HG02885 (cell line): ENCODE measurements around the gene TAF4.
"Not testable (repeated sequence)": the region's sequence is repeated elsewhere in the genome, so short reads cannot be mapped to it uniquely, and the experiment has no call there.

Source experiments
- ATAC-seq: cut with Tn5 transposase; IDR thresholded peaks from one replicate; pipeline ENCODE4 v1.9.1; 2021; ENCODE audit warnings: mild to moderate bottlenecking; ENCODE audit not compliant: unreplicated experiment, poor library complexity

The TAF4 gene

GRCh38 chr20:61984431-61984830, 81.2 kb downstream of the TAF4 start:
- not testable (repeated sequence) for ATAC-seq

GRCh38 chr20:61983965-61984364, 81.7 kb downstream of the TAF4 start:
- no peak for ATAC-seq

- no peak for ATAC-seq
Measured at GRCh38 chr20:61982951-61983315, 82.7 kb downstream of the TAF4 start.

GRCh38 chr20:61982191-61982950, 83.3 kb downstream of the TAF4 start:
- ATAC-seq, result no peak

- not testable (repeated sequence) for ATAC-seq
Measured at GRCh38 chr20:61981691-61982090, 84.0 kb downstream of the TAF4 start.

GRCh38 chr20:61980647-61981583, 84.8 kb downstream of the TAF4 start:
- ATAC-seq, result no peak

GRCh38 chr20:61979701-61980635, 85.7 kb downstream of the TAF4 start:
- no peak for ATAC-seq

GRCh38 chr20:61979090-61979489, 86.6 kb downstream of the TAF4 start:
- no peak for ATAC-seq

GRCh38 chr20:61978491-61978890, 87.2 kb downstream of the TAF4 start:
- ATAC-seq, result no peak

- ATAC-seq, result no peak
Measured at GRCh38 chr20:61977419-61977786, 88.3 kb downstream of the TAF4 start.

GRCh38 chr20:61976644-61977418, 88.8 kb downstream of the TAF4 start:
- ATAC-seq, result no peak

- no peak for ATAC-seq
Measured at GRCh38 chr20:61976263-61976643, 89.4 kb downstream of the TAF4 start.

GRCh38 chr20:61975407-61976129, 90.1 kb downstream of the TAF4 start:
- ATAC-seq, result no peak

- ATAC-seq, result no peak
Measured at GRCh38 chr20:61974357-61974665, 91.4 kb downstream of the TAF4 start.

GRCh38 chr20:61973515-61974356, 91.9 kb downstream of the TAF4 start:
- no peak for ATAC-seq

GRCh38 chr20:61972636-61973508, 92.8 kb downstream of the TAF4 start:
- ATAC-seq, result no peak

GRCh38 chr20:61971595-61971994, 94.1 kb downstream of the TAF4 start:
- not testable (repeated sequence) for ATAC-seq
